Loucy (cell line): ENCODE measurements around the gene DNAH14.

Experiments
- CTCF ChIP-seq: fragments of 200-600 bp; sonication (generic); conservative IDR thresholded peaks from 2 replicates; pipeline ENCODE4 v1.5.1; 2014; ENCODE audit warnings: mild to moderate bottlenecking, antibody characterized with exemption, low read length
- EZH2phosphoT487 ChIP-seq: fragments of 200-600 bp; IDR thresholded peaks from 2 replicates; pipeline ENCODE4 v1.6.1; 2018; ENCODE audit warnings: antibody characterized with exemption, mild to moderate bottlenecking, moderate library complexity, borderline replicate concordance

DNA sequence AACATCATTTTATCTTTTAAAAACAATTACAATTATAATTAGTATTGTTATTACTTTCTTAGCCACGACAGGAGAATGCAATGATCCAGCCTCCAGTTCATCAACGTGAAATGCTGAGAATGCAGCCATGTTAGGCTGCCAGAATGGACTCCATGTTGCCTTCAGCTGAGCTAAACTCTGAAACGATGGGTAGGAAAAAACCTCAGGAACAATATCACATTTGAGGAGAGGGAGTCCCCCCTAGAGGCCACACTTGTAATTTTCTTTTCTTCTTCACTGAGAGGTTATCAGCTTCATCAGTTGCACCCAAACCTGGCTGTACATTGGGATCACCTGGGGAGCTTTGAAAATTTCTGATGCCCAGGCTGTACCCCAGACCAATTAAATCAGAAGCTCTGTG lies 34.6 kb upstream of the DNAH14 start:
- peak; percentile 54 for TF ChIP-seq CTCF
- no peak for TF ChIP-seq EZH2phosphoT487
